Fibroblast of mammary gland (primary cell): ENCODE results near the gene BGN.

Source experiments
- DNase-seq: peaks from one replicate; pipeline ENCODE4 v3.0.0-alpha.2; 2010; ENCODE audit warnings: low read depth
- H3K4me3 ChIP-seq: 2 replicates; pipeline ENCODE4 v1.5.1; 2011; ENCODE audit warnings: low read depth, mild to moderate bottlenecking, low read length, moderate library complexity; ENCODE audit not compliant: control insufficient read depth
- CTCF ChIP-seq: conservative IDR thresholded peaks from 2 replicates; pipeline ENCODE4 v1.5.1; 2011; ENCODE audit warnings: low read depth, low read length, inconsistent platforms; ENCODE audit not compliant: control insufficient read depth, insufficient read depth

The BGN gene

GRCh38 chrX:153448556-153449367 lies 46.0 kb upstream of the BGN start:
- no peak for DNase-seq
- TF ChIP-seq CTCF, result no peak
- H3K4me3 ChIP-seq, result no peak overlapping the region

GRCh38 chrX:153449368-153450113 lies 45.2 kb upstream of the BGN start:
- DNase-seq, result no peak
- no peak overlapping the region for H3K4me3 ChIP-seq
- TF ChIP-seq CTCF, result no peak

- DNase-seq, result no peak
- no peak overlapping the region for H3K4me3 ChIP-seq
- TF ChIP-seq CTCF, result no peak
These were observed 44.4 kb upstream of the BGN start for GRCh38 chrX:153450114-153450948.

GRCh38 chrX:153450949-153451277 lies 43.9 kb upstream of the BGN start:
- H3K4me3 ChIP-seq, result no peak overlapping the region
- no peak for TF ChIP-seq CTCF
- no peak for DNase-seq

GRCh38 chrX:153454901-153455550 lies 39.8 kb upstream of the BGN start:
- TF ChIP-seq CTCF, result no peak
- DNase-seq, result no peak
- H3K4me3 ChIP-seq, result no peak overlapping the region

- DNase-seq, result no peak
- no peak for TF ChIP-seq CTCF
- no peak overlapping the region for H3K4me3 ChIP-seq
These were observed 39.2 kb upstream of the BGN start for GRCh38 chrX:153455571-153455970.
